ENCODE measurements around the gene DLGAP1.

The DLGAP1 gene

GRCh38 chr18:3878401-3878800, 576.7 kb downstream of the DLGAP1 start:
- TF ChIP-seq CTCF (IDR thresholded peaks at IDR 0.05; ENCODE audit: extremely low read depth, missing control alignments): no peak
- no peak for DNase-seq (ENCODE audit: low spot score)

- no peak for DNase-seq (ENCODE audit: low spot score)
- no peak for TF ChIP-seq CTCF (IDR thresholded peaks at IDR 0.05; ENCODE audit: extremely low read depth, missing control alignments)
These were observed 577.4 kb downstream of the DLGAP1 start for GRCh38 chr18:3877678-3878077.

GRCh38 chr18:3875961-3876360, 579.1 kb downstream of the DLGAP1 start:
- TF ChIP-seq CTCF (IDR thresholded peaks at IDR 0.05; ENCODE audit: extremely low read depth, missing control alignments): no peak
- DNase-seq (ENCODE audit: low spot score): no peak

GRCh38 chr18:3875376-3875775, 579.7 kb downstream of the DLGAP1 start:
- DNase-seq (ENCODE audit: low spot score): no peak
- TF ChIP-seq CTCF (IDR thresholded peaks at IDR 0.05; ENCODE audit: extremely low read depth, missing control alignments): no peak

- TF ChIP-seq CTCF (IDR thresholded peaks at IDR 0.05; ENCODE audit: extremely low read depth, missing control alignments): no peak
- DNase-seq (ENCODE audit: low spot score): no peak
These were observed 580.5 kb downstream of the DLGAP1 start for GRCh38 chr18:3874581-3874980.

- no peak for TF ChIP-seq CTCF (IDR thresholded peaks at IDR 0.05; ENCODE audit: extremely low read depth, missing control alignments)
- no peak for DNase-seq (ENCODE audit: low spot score)
These were observed 581.0 kb downstream of the DLGAP1 start for GRCh38 chr18:3874125-3874524.

- no peak for DNase-seq (ENCODE audit: low spot score)
- TF ChIP-seq CTCF (IDR thresholded peaks at IDR 0.05; ENCODE audit: extremely low read depth, missing control alignments): no peak
These were observed 581.4 kb downstream of the DLGAP1 start for GRCh38 chr18:3873698-3874097.

All from GM20000 (cell line).